ENCODE measurements around the gene PRKCH. TPM values are rescaled to one million over a fixed set of nuclear protein-coding genes. Genes with fewer than 3 reads are reported as not detected.
A peak's percentile ranks its signal among the peaks of the same experiment; 100 is the strongest.

Gene PRKCH
- total and polyA plus RNA-seq, 2 donors (not counting 3 experiments of a cell fraction or from before 2014, with no cell fraction given), result 97.7 to 103 TPM

DNA sequence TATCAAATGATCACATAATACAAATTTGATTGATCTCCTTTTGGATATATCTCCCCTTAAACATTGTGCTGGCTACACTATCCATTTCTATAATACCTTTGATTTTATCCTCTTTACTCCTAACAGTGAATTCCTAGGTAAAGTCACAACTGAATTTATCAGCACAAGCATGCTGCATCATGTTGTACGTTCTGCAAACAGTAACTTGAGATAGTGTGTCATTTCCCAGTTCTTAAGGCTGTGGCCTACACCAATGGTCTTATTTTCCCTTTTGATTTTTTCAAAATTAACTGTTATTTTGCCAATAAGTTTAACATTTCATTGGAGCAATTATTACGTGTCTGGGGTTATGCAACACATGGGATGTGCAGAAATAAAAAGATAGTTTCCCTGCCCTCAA is 24.8 kb downstream of the PRKCH start:
- no peak overlapping the region for H2AFZ ChIP-seq (ENCODE audit: low read depth, low read length)
- no peaks in the 10 kb centered on the region for H4K20me1 ChIP-seq (replicated peaks; ENCODE audit: control insufficient read depth, extremely low read depth, insufficient read depth, low read length)
- peaks cover 82% of the 10 kb centered on the region for H3K4me1 ChIP-seq (ENCODE audit: control insufficient read depth, extremely low read depth, insufficient read depth, low read length)
- DNase-seq (ENCODE audit: low read depth, low spot score) (no peak), FAIRE-seq (no peak)
- dilution Hi-C loops (cut with MboI; ENCODE audit: extremely low pct_ligation_motif_present, low sequenced_read_pairs), result no loop called here
- H3K9ac ChIP-seq (replicated peaks; ENCODE audit: extremely low read depth, insufficient read depth, low read length), result peak overlapping the region; percentile 56
- H3K27ac ChIP-seq (ENCODE audit: insufficient read depth, low read depth, low read length), result peak overlapping the region; percentile 76
- no peak overlapping the region for H3K4me3 ChIP-seq (replicated peaks in 1 of 3; ENCODE audit: insufficient read depth in 1 of 3, low read depth in 1 of 3, low read length in 3 of 3)
- no peaks in the 10 kb centered on the region for H3K9me1 ChIP-seq (replicated peaks; ENCODE audit: control insufficient read depth, extremely low read depth, insufficient read depth, low read length)
- ChIA-PET POLR2A (interaction anchor here (1.0 kb wide), 1 partner anchor 38 kb away, joined by 4 read pairs; no protein-coding TSS in a partner anchor), CTCF (interaction anchor here (0.7 to 3.0 kb wide), 6 partner anchors 8 to 49 kb away, joined by 3 to 17 read pairs (median 4); partner anchors contain the start of gene PRKCH)
- peaks cover 90% of the 10 kb centered on the region for H3K79me2 ChIP-seq (ENCODE audit: control insufficient read depth, insufficient read depth, low read length)
- no peaks in the 10 kb centered on the region for H3K36me3 ChIP-seq (ENCODE audit: control insufficient read depth in 2 of 2, extremely low read depth in 1 of 2, insufficient read depth in 2 of 2, low read length in 2 of 2)
- H3K9me3 ChIP-seq (replicated peaks; ENCODE audit: control insufficient read depth, insufficient read depth, low read length), result no peaks in the 10 kb centered on the region
- TF ChIP-seq EZH2 (IDR thresholded peaks at IDR 0.05; ENCODE audit: borderline replicate concordance, low read depth, low read length, severe bottlenecking), result no peak
- TF ChIP-seq JUN (IDR thresholded peaks at IDR 0.05; ENCODE audit: borderline replicate concordance, insufficient read depth, insufficient read length, low read depth), result no peak
- no peak for TF ChIP-seq POLR2A (IDR thresholded peaks at IDR 0.05; ENCODE audit: low read depth, low read length)
- TF ChIP-seq GATA2 (IDR thresholded peaks at IDR 0.05; ENCODE audit: insufficient read depth, insufficient read length, low read depth, low read length), result no peak
- TF ChIP-seq MAX (IDR thresholded peaks at IDR 0.05; ENCODE audit: insufficient read depth, insufficient read length), result no peak
- TF ChIP-seq, protein P1, sequence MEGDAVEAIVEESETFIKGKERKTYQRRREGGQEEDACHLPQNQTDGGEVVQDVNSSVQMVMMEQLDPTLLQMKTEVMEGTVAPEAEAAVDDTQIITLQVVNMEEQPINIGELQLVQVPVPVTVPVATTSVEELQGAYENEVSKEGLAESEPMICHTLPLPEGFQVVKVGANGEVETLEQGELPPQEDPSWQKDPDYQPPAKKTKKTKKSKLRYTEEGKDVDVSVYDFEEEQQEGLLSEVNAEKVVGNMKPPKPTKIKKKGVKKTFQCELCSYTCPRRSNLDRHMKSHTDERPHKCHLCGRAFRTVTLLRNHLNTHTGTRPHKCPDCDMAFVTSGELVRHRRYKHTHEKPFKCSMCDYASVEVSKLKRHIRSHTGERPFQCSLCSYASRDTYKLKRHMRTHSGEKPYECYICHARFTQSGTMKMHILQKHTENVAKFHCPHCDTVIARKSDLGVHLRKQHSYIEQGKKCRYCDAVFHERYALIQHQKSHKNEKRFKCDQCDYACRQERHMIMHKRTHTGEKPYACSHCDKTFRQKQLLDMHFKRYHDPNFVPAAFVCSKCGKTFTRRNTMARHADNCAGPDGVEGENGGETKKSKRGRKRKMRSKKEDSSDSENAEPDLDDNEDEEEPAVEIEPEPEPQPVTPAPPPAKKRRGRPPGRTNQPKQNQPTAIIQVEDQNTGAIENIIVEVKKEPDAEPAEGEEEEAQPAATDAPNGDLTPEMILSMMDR (IDR thresholded peaks at IDR 0.05; ENCODE audit: extremely low read depth in 1 of 2, insufficient read depth in 1 of 2, low read depth in 1 of 2, low read length in 2 of 2), result no peak
- no peak for TF ChIP-seq FOS (IDR thresholded peaks at IDR 0.05; ENCODE audit: borderline replicate concordance, insufficient read depth, low read length)
- no peak for TF ChIP-seq MYC (IDR thresholded peaks at IDR 0.05; ENCODE audit: low read depth, low read length)
- no peak for TF ChIP-seq POLR2AphosphoS5 (IDR thresholded peaks at IDR 0.05; ENCODE audit: insufficient read depth, low read depth, low read length)
- intact Hi-C loops (cut with micrococcal nuclease), result loop anchor here (1.0 kb wide), 2 partner anchors 8 to 19 kb away; no protein-coding TSS in a partner anchor
- peak overlapping the region; percentile 77 for H3K4me2 ChIP-seq (ENCODE audit: insufficient read depth, low read length)
- H3K27me3 ChIP-seq (ENCODE audit: control insufficient read depth in 2 of 2, insufficient read depth in 2 of 2, low read length in 2 of 2), result no peaks in the 10 kb centered on the region
- BruUV-seq (replicated peaks), result no TSS peak
